PC-3 (cell line): ENCODE results near the gene PASK. TPM values are rescaled to one million over a fixed set of nuclear protein-coding genes. Genes with fewer than 3 reads are reported as not detected.

ENCODE experiments used
- ATAC-seq: fragments of 200-7000 bp; cut with Tn5 transposase; 2 replicates; pipeline ENCODE4 v1.9.1; 2020; ENCODE audit warnings: mild to moderate bottlenecking, moderate library complexity
- BruUV-seq: library from RNA; stranded (reverse); fragments of 400-500 nt; replicated peaks from 2 replicates; lab custom pipeline; 2021; lab: Mats Ljungman, UMichigan
- CTCF ChIA-PET: fragments of 300-600 bp; sonication (Branson Sonifier 250); formaldehyde crosslinking; loops from one replicate; lab custom pipeline; 2022; ENCODE audit warnings: antibody characterized with exemption; lab: Charles Lee
- POLR2A ChIA-PET: fragments of 300-600 bp; sonication (Branson Sonifier 250); formaldehyde crosslinking; loops from one replicate; lab custom pipeline; 2022; ENCODE audit warnings: antibody characterized with exemption; ENCODE audit not compliant: unreplicated experiment; lab: Charles Lee
- DNase-seq: peaks from one replicate; pipeline ENCODE4 v3.0.0-alpha.2; 2015
- H2AFZ ChIP-seq: fragments of 300-600 bp; sonication (generic); 2 replicates; pipeline ENCODE4 v1.6.0; 2016; ENCODE audit warnings: antibody characterized with exemption, low read length
- H3F3A ChIP-seq: fragments of 300-600 bp; sonication (generic); one replicate; pipeline ENCODE4 v1.6.0; 2017; ENCODE audit warnings: antibody characterized with exemption, low read length, control low read depth, mild to moderate bottlenecking; ENCODE audit not compliant: unreplicated experiment
- H3K27ac ChIP-seq: fragments of 300-600 bp; sonication (generic); 2 replicates; pipeline ENCODE4 v1.5.1; 2016; ENCODE audit warnings: mild to moderate bottlenecking, low read length
- H3K27me3 ChIP-seq: fragments of 300-600 bp; sonication (generic); 2 replicates; pipeline ENCODE4 v1.6.1; 2016; ENCODE audit warnings: low read length, mixed read lengths
- H3K36me3 ChIP-seq: fragments of 300-600 bp; sonication (generic); 2 replicates; pipeline ENCODE4 v1.6.1; 2016; ENCODE audit warnings: low read depth, mixed run types, low read length, mixed read lengths
- H3K4me1 ChIP-seq: fragments of 300-600 bp; sonication (generic); 2 replicates; pipeline ENCODE4 v1.5.1; 2016; ENCODE audit warnings: low read length; ENCODE audit not compliant: insufficient read depth
- H3K4me2 ChIP-seq: fragments of 300-600 bp; sonication (generic); 2 replicates; pipeline ENCODE4 v1.6.0; 2016; ENCODE audit warnings: low read length
- H3K4me3 ChIP-seq: fragments of 300-600 bp; sonication (generic); 2 replicates; pipeline ENCODE4 v1.5.1; 2016; ENCODE audit warnings: mild to moderate bottlenecking, low read length, mixed read lengths
- H3K79me2 ChIP-seq: fragments of 300-600 bp; sonication (generic); 2 replicates; pipeline ENCODE4 v1.6.1; 2017; ENCODE audit warnings: low read length, mixed read lengths
- H3K9ac ChIP-seq: fragments of 300-600 bp; sonication (generic); 2 replicates; pipeline ENCODE4 v1.6.0; 2016; ENCODE audit warnings: mild to moderate bottlenecking, low read length
- H3K9me2 ChIP-seq: fragments of 300-600 bp; sonication (generic); replicated peaks from 2 replicates; pipeline ENCODE4 v1.6.1; 2016; ENCODE audit warnings: mixed run types, low read length, mixed read lengths
- H3K9me3 ChIP-seq: fragments of 300-600 bp; sonication (generic); 2 replicates; pipeline ENCODE4 v1.6.1; 2016; ENCODE audit warnings: low read length, mixed read lengths
- H4K20me1 ChIP-seq: fragments of 300-600 bp; sonication (generic); 2 replicates; pipeline ENCODE4 v1.6.1; 2016; ENCODE audit warnings: low read length, mixed read lengths
- EZH2 ChIP-seq: fragments of 300-600 bp; sonication (generic); IDR thresholded peaks from one replicate; pipeline ENCODE4 v1.6.1; 2017; ENCODE audit warnings: antibody characterized with exemption, mild to moderate bottlenecking, low read length; ENCODE audit not compliant: unreplicated experiment
- EZH2phosphoT487 ChIP-seq: fragments of 300-600 bp; sonication (generic); IDR thresholded peaks from 2 replicates; pipeline ENCODE4 v1.6.1; 2018; ENCODE audit warnings: mild to moderate bottlenecking, antibody characterized with exemption, low read length, borderline replicate concordance
- intact Hi-C: fragments of 100-400 bp; cut with micrococcal nuclease; formaldehyde crosslinking; loops from 2 replicates; pipeline ENCODE4 v1.9.0; 2023
- total RNA-seq: library from RNA; depleted of rRNA; stranded (reverse); fragments of >200 nt; gene quantifications from 2 replicates; pipeline ENCODE4 v1.2.3, GENCODE V29; 2014
- TF ChIP-seq, protein P1 (sequence below): fragments of 300-600 bp; sonication (generic); conservative IDR thresholded peaks from 2 replicates; pipeline ENCODE4 v1.5.1; 2017; ENCODE audit warnings: antibody characterized with exemption, low read depth, mild to moderate bottlenecking, low read length

Gene PASK
- total RNA-seq, 1 experiment from 2014 or later: 4.1 TPM

DNA sequence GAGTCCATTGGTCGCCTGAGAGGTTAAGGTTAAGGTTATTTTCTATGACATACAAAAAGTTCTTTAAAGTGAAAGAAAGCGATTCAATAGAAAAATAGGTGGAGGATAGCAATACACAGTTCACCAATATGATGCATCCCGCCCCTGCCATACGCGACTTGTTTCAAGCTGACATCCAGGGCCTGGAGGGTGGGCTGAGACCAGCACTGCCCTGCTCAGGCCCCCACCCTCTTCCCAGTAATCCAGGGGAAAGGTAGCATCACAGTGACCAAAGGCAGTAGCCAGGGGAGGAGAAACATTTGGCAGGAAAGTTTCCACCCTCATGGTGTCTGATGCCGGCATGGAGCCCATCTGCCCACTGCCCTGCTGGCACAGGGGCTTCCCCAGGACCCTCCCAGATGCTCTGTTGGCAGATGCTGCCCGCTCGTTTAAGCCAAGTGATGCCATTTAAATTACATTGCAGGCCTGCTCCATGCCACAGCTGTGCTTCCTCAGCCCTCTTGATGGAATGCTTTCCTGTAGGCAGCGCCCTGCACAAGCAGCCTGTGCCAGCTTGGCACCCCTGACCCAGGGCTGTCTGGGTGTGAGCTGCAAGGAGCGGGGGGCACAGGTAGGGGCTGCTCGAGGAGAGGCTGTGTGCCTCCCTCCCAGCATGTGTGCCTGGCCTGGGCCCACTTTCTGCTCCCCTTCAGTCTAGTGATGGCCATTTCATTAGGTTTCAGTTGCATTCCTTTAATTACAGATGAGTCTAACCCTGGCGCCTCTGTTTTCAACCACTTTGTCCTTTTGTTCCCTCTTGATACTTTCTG is 28.5 kb upstream of the PASK start:
- H3K27me3 ChIP-seq: no peaks in the 10 kb centered on the region
- TF ChIP-seq, protein P1, sequence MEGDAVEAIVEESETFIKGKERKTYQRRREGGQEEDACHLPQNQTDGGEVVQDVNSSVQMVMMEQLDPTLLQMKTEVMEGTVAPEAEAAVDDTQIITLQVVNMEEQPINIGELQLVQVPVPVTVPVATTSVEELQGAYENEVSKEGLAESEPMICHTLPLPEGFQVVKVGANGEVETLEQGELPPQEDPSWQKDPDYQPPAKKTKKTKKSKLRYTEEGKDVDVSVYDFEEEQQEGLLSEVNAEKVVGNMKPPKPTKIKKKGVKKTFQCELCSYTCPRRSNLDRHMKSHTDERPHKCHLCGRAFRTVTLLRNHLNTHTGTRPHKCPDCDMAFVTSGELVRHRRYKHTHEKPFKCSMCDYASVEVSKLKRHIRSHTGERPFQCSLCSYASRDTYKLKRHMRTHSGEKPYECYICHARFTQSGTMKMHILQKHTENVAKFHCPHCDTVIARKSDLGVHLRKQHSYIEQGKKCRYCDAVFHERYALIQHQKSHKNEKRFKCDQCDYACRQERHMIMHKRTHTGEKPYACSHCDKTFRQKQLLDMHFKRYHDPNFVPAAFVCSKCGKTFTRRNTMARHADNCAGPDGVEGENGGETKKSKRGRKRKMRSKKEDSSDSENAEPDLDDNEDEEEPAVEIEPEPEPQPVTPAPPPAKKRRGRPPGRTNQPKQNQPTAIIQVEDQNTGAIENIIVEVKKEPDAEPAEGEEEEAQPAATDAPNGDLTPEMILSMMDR: no peak
- TF ChIP-seq EZH2: no peak
- TF ChIP-seq EZH2phosphoT487: no peak
- DNase-seq (no peak), ATAC-seq (no peak)
- H4K20me1 ChIP-seq: no peaks in the 10 kb centered on the region
- no peaks in the 10 kb centered on the region for H3K9me2 ChIP-seq
- H3K4me3 ChIP-seq: no peak overlapping the region
- H3K4me1 ChIP-seq: no peaks in the 10 kb centered on the region
- no peak overlapping the region for H3K4me2 ChIP-seq
- no peaks in the 10 kb centered on the region for H3F3A ChIP-seq
- no peaks in the 10 kb centered on the region for H3K36me3 ChIP-seq
- ChIA-PET CTCF (no interaction called here), POLR2A (no interaction called here)
- no peak overlapping the region for H3K27ac ChIP-seq
- H3K79me2 ChIP-seq: no peaks in the 10 kb centered on the region
- no peak overlapping the region for H2AFZ ChIP-seq
- no peak overlapping the region for H3K9ac ChIP-seq
- intact Hi-C loops: no loop called here
- H3K9me3 ChIP-seq: no peaks in the 10 kb centered on the region
- no TSS peak for BruUV-seq

DNA sequence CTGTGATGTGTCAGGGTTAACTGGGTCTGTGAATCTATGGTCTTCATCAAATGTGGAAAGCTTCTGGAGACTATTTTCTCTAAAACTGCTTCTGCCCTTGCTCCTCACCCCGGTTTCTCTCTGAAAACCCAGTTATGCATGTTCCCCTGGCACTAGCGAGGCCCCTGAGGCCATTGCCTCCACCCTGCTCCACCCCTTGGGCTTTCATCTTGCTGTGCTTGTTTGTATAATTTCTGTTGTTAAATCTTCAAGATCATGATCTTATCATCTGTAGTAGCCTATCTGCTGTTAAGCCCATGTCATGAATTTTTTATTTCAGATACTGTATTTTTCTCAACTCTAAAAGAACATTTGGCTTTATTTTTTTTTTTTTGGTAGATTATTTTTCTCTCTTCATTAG is 24.3 kb upstream of the PASK start:
- no TSS peak for BruUV-seq
- Histone ChIP-seq H2AFZ (no peak overlapping the region), H3F3A (no peaks in the 10 kb centered on the region), H3K36me3 (no peaks in the 10 kb centered on the region), H3K27me3 (no peaks in the 10 kb centered on the region), H3K79me2 (no peaks in the 10 kb centered on the region), H3K4me2 (no peak overlapping the region), H3K9me3 (no peaks in the 10 kb centered on the region), H3K27ac (no peak overlapping the region), H3K9ac (no peak overlapping the region), H3K9me2 (no peaks in the 10 kb centered on the region), H3K4me1 (no peaks in the 10 kb centered on the region), H4K20me1 (no peaks in the 10 kb centered on the region), H3K4me3 (no peak overlapping the region)
- no peak for TF ChIP-seq EZH2
- TF ChIP-seq EZH2phosphoT487: no peak
- TF ChIP-seq, protein P1: no peak
- DNase-seq: no peak
- ChIA-PET POLR2A (no interaction called here), CTCF (no interaction called here)
- intact Hi-C loops: no loop called here
- no peak for ATAC-seq

- ATAC-seq (no peak), DNase-seq (no peak)
- Histone ChIP-seq H4K20me1 (no peaks in the 10 kb centered on the region), H3K27ac (no peak overlapping the region), H3K9me2 (no peaks in the 10 kb centered on the region), H3K9me3 (no peaks in the 10 kb centered on the region), H3K9ac (no peak overlapping the region), H3K27me3 (no peaks in the 10 kb centered on the region), H3K4me1 (no peaks in the 10 kb centered on the region), H3K36me3 (no peaks in the 10 kb centered on the region), H3F3A (no peaks in the 10 kb centered on the region), H3K4me3 (no peak overlapping the region), H2AFZ (no peak overlapping the region), H3K4me2 (no peak overlapping the region), H3K79me2 (no peaks in the 10 kb centered on the region)
- intact Hi-C loops: no loop called here
- CTCF ChIA-PET: no interaction called here
- POLR2A ChIA-PET: no interaction called here
- BruUV-seq: no TSS peak
- TF ChIP-seq, protein P1: no peak
- no peak for TF ChIP-seq EZH2phosphoT487
- no peak for TF ChIP-seq EZH2
These were observed 19.1 kb upstream of the PASK start for GRCh38 chr2:241168366-241168765.
